OCI-LY3 (cell line): Measurements from ENCODE around the gene BRAP.
"Not testable (repeated sequence)": the region's sequence is repeated elsewhere in the genome, so short reads cannot be mapped to it uniquely, and the experiment has no call there.

ENCODE experiments used
- CTCF ChIP-seq: fragments of 200-600, 300-600 bp; sonication (generic); IDR thresholded peaks from 2 replicates; pipeline ENCODE4 v1.5.1; 2014; ENCODE audit warnings: antibody characterized with exemption, low read length, low read depth
- EZH2phosphoT487 ChIP-seq: fragments of 200-600 bp; shearing (Covaris generic); IDR thresholded peaks from 2 replicates; pipeline ENCODE4 v1.6.1; 2018; ENCODE audit warnings: antibody characterized with exemption, mixed run types, low read depth

- not testable (repeated sequence) for TF ChIP-seq CTCF, EZH2phosphoT487
Measured at GRCh38 chr12:111600986-111601385, 84.8 kb downstream of the BRAP start.
